ENCODE data around the gene MRPS25.

The MRPS25 gene

GRCh38 chr3:15110206-15110605 lies 45.1 kb upstream of the MRPS25 start:
- no peak for TF ChIP-seq ZFP3 (CRISPR knock-in tag; IDR thresholded peaks at IDR 0.05)
- no peak for TF ChIP-seq ZNF565 (CRISPR knock-in tag; conservative IDR thresholded peaks at IDR 0.05; ENCODE audit: low read depth)
- TF ChIP-seq PATZ1 (CRISPR knock-in tag; IDR thresholded peaks at IDR 0.05; ENCODE audit: borderline replicate concordance), result no peak
- TF ChIP-seq BACH2 (CRISPR knock-in tag; IDR thresholded peaks at IDR 0.05; ENCODE audit: borderline replicate concordance), result no peak
- TF ChIP-seq, protein P1, sequence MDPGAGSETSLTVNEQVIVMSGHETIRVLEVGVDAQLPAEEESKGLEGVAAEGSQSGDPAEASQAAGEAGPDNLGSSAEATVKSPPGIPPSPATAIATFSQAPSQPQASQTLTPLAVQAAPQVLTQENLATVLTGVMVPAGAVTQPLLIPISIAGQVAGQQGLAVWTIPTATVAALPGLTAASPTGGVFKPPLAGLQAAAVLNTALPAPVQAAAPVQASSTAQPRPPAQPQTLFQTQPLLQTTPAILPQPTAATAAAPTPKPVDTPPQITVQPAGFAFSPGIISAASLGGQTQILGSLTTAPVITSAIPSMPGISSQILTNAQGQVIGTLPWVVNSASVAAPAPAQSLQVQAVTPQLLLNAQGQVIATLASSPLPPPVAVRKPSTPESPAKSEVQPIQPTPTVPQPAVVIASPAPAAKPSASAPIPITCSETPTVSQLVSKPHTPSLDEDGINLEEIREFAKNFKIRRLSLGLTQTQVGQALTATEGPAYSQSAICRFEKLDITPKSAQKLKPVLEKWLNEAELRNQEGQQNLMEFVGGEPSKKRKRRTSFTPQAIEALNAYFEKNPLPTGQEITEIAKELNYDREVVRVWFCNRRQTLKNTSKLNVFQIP (CRISPR knock-in tag; IDR thresholded peaks at IDR 0.05; ENCODE audit: borderline replicate concordance, low read depth), result no peak
- TF ChIP-seq, protein P2, sequence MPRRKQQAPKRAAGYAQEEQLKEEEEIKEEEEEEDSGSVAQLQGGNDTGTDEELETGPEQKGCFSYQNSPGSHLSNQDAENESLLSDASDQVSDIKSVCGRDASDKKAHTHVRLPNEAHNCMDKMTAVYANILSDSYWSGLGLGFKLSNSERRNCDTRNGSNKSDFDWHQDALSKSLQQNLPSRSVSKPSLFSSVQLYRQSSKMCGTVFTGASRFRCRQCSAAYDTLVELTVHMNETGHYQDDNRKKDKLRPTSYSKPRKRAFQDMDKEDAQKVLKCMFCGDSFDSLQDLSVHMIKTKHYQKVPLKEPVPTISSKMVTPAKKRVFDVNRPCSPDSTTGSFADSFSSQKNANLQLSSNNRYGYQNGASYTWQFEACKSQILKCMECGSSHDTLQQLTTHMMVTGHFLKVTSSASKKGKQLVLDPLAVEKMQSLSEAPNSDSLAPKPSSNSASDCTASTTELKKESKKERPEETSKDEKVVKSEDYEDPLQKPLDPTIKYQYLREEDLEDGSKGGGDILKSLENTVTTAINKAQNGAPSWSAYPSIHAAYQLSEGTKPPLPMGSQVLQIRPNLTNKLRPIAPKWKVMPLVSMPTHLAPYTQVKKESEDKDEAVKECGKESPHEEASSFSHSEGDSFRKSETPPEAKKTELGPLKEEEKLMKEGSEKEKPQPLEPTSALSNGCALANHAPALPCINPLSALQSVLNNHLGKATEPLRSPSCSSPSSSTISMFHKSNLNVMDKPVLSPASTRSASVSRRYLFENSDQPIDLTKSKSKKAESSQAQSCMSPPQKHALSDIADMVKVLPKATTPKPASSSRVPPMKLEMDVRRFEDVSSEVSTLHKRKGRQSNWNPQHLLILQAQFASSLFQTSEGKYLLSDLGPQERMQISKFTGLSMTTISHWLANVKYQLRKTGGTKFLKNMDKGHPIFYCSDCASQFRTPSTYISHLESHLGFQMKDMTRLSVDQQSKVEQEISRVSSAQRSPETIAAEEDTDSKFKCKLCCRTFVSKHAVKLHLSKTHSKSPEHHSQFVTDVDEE (CRISPR knock-in tag; IDR thresholded peaks at IDR 0.05), result no peak
- TF ChIP-seq ZFP30 (CRISPR knock-in tag; IDR thresholded peaks at IDR 0.05), result no peak
- no peak for TF ChIP-seq PPARA (CRISPR knock-in tag; IDR thresholded peaks at IDR 0.05; ENCODE audit: borderline replicate concordance)
- no peak for TF ChIP-seq ZNF70 (CRISPR knock-in tag; IDR thresholded peaks at IDR 0.05)
- TF ChIP-seq GLIS3 (CRISPR knock-in tag; IDR thresholded peaks at IDR 0.05), result no peak
- no peak for TF ChIP-seq OSR1 (CRISPR knock-in tag; IDR thresholded peaks at IDR 0.05)
- no peak for TF ChIP-seq ISL1 (CRISPR knock-in tag; IDR thresholded peaks at IDR 0.05)
- TF ChIP-seq ZC3H10 (CRISPR knock-in tag; IDR thresholded peaks at IDR 0.05), result no peak
- no peak for TF ChIP-seq ESRRG (CRISPR knock-in tag; IDR thresholded peaks at IDR 0.05)
- no peak for TF ChIP-seq ZNF8 (CRISPR knock-in tag; IDR thresholded peaks at IDR 0.05)
- no peak for TF ChIP-seq CSDC2 (CRISPR knock-in tag; IDR thresholded peaks at IDR 0.05)
- TF ChIP-seq TCF4 (CRISPR knock-in tag; IDR thresholded peaks at IDR 0.05; ENCODE audit: borderline replicate concordance), result no peak
- TF ChIP-seq TOX (CRISPR knock-in tag; IDR thresholded peaks at IDR 0.05; ENCODE audit: borderline replicate concordance), result no peak
- TF ChIP-seq CSRNP3 (CRISPR knock-in tag; IDR thresholded peaks at IDR 0.05), result no peak
- TF ChIP-seq RARB (CRISPR knock-in tag; IDR thresholded peaks at IDR 0.05), result no peak
- no peak for ATAC-seq

DNA sequence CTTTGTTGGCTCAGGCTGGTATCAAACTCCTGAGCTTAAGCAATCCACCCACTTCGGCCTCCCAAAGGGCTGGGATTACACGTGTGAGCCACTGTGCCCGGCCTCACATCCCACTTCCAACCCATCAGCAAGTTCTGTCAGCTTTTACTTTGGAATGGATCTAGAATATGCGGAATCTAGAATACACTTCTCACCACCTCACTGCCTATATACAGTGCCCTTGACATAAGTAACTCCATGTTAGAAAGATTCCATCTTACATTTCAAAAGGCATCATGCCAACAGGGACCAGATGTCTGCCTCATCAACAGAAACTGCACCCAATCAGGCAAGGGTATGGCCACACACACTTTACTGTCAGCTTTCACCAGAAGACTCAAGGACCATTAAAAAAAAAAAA lies 43.8 kb upstream of the MRPS25 start:
- ATAC-seq, result no peak
- TF ChIP-seq ARNTL (CRISPR knock-in tag; IDR thresholded peaks at IDR 0.05; ENCODE audit: borderline replicate concordance, low read depth) (no peak), ZFP3 (CRISPR knock-in tag; IDR thresholded peaks at IDR 0.05) (no peak), ZNF8 (CRISPR knock-in tag; IDR thresholded peaks at IDR 0.05) (no peak), RARB (CRISPR knock-in tag; IDR thresholded peaks at IDR 0.05) (no peak), BACH2 (CRISPR knock-in tag; IDR thresholded peaks at IDR 0.05; ENCODE audit: borderline replicate concordance) (no peak), CSDC2 (CRISPR knock-in tag; IDR thresholded peaks at IDR 0.05) (no peak), PPARA (CRISPR knock-in tag; IDR thresholded peaks at IDR 0.05; ENCODE audit: borderline replicate concordance) (no peak), ESRRG (CRISPR knock-in tag; IDR thresholded peaks at IDR 0.05) (no peak), TOX (CRISPR knock-in tag; IDR thresholded peaks at IDR 0.05; ENCODE audit: borderline replicate concordance) (no peak), TCF4 (CRISPR knock-in tag; IDR thresholded peaks at IDR 0.05; ENCODE audit: borderline replicate concordance) (no peak), ZC3H10 (CRISPR knock-in tag; IDR thresholded peaks at IDR 0.05) (no peak), OSR1 (CRISPR knock-in tag; IDR thresholded peaks at IDR 0.05) (no peak), SNAI2 (CRISPR knock-in tag; IDR thresholded peaks at IDR 0.05) (no peak)
- TF ChIP-seq, protein P2 (CRISPR knock-in tag; IDR thresholded peaks at IDR 0.05), result no peak
- TF ChIP-seq, protein P3, sequence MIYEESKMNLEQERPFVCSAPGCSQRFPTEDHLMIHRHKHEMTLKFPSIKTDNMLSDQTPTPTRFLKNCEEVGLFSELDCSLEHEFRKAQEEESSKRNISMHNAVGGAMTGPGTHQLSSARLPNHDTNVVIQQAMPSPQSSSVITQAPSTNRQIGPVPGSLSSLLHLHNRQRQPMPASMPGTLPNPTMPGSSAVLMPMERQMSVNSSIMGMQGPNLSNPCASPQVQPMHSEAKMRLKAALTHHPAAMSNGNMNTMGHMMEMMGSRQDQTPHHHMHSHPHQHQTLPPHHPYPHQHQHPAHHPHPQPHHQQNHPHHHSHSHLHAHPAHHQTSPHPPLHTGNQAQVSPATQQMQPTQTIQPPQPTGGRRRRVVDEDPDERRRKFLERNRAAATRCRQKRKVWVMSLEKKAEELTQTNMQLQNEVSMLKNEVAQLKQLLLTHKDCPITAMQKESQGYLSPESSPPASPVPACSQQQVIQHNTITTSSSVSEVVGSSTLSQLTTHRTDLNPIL (CRISPR knock-in tag; IDR thresholded peaks at IDR 0.05; ENCODE audit: low read depth), result no peak
- TF ChIP-seq, protein P1 (CRISPR knock-in tag; IDR thresholded peaks at IDR 0.05; ENCODE audit: borderline replicate concordance, low read depth), result no peak

Data from SK-N-SH treated with all-trans-retinoic acid at 6 μM for 48 hours (cell line).